ENCODE measurements around the gene NOP10.
"Not testable (repeated sequence)": the region's sequence is repeated elsewhere in the genome, so short reads cannot be mapped to it uniquely, and the experiment has no call there.

The NOP10 gene

DNA sequence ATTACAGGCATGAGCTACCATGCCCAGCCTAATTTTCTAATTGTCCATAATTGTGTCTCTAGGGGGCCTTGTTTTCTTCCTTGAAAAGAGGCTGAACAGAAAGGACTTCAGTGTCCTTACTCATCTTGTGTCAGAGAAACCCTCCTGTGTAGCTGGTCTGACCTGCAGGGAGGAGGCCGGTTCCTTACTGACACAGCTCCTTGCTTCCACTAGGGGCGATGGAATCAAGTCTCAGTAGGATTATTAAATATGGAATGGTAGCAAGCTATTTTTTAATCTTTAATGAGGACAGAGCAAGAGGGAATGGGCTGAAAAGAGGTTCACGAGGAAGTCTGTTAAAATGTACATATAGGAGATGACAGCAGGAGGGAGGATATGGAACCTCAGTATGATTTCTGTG is 15.4 kb upstream of the NOP10 start:
- DNase-seq (ENCODE audit: low read depth) = no peak

GRCh38 chr15:34357653-34358052 is 14.7 kb upstream of the NOP10 start:
- DNase-seq (ENCODE audit: low read depth) = no peak

DNA sequence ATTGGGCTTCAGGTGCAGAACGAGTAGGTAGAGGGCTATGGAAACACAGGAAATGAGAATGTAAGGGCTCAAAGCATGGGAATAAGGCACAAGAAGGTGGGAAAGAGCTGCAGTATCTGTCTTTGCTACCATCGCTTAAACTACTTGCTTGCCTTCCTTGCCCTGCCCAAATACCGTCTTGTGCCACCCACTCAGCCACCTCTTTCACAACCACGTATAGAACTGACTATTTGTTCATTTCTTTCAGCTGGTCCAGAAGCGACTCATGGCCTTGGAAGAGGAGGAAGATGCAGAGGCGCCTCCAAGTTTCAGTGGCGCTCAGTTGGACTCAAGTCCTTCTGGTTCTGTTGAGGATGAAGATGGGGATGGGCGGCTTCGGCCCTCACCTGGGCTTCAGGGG is 12.3 kb upstream of the NOP10 start:
- DNase-seq (ENCODE audit: low read depth) = no peak

DNA sequence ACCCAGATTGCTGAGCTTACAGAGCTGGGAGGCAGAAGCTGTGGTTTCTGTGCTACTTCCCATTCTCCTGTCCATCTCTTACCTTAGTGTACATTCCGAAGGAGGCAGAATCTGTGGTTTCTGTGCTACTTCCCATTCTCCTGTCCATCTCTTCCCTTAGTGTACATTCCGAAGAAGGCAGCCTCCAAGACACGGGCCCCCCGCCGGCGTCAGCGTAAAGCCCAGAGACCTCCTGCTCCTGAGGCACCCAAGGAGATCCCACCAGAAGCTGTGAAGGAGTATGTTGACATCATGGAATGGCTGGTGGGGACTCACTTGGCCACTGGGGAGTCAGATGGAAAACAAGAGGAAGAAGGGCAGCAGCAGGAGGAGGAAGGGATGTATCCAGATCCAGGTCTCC is 11.3 kb upstream of the NOP10 start:
- no peak for DNase-seq (ENCODE audit: low read depth)

- no peak for DNase-seq (ENCODE audit: low read depth)
Measured at GRCh38 chr15:34353627-34354026, 10.7 kb upstream of the NOP10 start.

DNA sequence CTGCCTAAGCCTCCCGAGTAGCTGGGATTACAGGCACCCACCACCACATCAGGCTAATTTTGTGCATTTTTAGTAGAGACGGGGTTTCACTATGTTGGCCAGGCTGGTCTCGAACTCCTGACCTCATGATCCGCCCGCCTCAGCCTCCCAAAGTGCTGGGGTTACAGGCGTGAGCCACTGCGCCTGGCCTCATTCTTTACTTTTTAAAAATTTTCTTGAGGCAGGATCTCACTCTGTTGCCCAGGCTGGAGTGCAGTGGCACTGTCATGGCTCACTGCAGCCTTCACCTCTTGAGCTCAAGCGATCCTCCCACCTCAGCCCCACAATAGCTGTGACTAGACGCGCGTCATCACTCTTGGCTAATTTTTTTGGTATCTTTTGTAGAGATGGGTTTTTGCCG is 10.1 kb upstream of the NOP10 start:
- DNase-seq (ENCODE audit: low read depth) = not testable (repeated sequence)

GRCh38 chr15:34349769-34350168 is 6.8 kb upstream of the NOP10 start:
- DNase-seq (ENCODE audit: low read depth) = no peak

DNA sequence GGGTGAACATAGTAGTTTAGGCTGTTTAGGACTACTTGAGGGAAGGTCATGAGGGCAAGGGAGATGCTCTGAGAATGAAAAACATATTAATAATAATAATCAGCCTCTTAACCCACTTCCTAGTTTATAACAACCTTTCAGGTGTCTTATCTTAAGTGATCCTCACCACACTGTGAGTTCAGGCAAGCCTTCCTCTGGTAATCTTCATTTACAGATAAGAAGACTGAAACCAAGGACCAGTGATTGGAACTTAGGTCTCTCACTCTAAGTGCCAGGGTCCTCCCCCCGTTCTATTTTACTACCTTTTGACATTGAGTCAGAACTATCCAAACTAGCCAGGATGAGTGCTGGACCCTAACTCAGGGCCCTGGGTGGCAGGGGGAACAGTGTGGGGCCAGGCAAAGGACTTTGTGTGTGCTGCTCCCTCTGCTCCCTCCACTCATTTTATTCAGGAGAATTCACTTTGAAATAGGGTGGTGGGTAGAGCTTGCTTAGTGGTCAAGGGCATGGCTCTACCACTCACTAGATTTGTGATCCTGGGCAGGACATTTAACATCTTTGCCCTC is 5.9 kb upstream of the NOP10 start:
- no peak for DNase-seq (ENCODE audit: low read depth)

- DNase-seq (ENCODE audit: low read depth) = no peak
Measured at GRCh38 chr15:34347951-34348638, 5.2 kb upstream of the NOP10 start.

- not testable (repeated sequence) for DNase-seq (ENCODE audit: low read depth)
Measured at GRCh38 chr15:34342213-34342736, 661 bp downstream of the NOP10 start.

- DNase-seq (ENCODE audit: low read depth) = no peak
Measured at GRCh38 chr15:34341381-34342212, 1.3 kb downstream of the NOP10 start.

DNA sequence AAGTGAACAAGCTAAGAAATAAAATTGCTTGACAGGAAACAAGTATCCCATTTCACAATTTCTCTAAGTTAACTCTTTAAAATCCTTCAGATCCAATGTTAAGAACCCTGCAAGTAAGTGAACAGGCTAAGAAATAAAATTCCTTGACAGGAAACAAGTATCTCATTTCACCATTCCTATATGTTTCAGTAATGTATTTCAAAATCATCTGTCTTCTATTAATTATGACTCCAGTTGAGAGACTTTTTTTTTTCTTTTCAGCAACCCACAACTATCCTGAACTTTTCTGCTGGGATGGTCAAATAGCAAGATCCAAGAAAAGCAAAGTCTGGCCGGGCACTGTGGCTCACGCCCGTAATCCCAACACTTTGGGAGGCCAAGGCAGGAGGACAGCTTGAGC is 3.0 kb downstream of the NOP10 start:
- DNase-seq (ENCODE audit: low read depth) = peak; percentile 51

GRCh38 chr15:34338347-34338746 is 4.6 kb downstream of the NOP10 start:
- DNase-seq (ENCODE audit: low read depth) = no peak

DNA sequence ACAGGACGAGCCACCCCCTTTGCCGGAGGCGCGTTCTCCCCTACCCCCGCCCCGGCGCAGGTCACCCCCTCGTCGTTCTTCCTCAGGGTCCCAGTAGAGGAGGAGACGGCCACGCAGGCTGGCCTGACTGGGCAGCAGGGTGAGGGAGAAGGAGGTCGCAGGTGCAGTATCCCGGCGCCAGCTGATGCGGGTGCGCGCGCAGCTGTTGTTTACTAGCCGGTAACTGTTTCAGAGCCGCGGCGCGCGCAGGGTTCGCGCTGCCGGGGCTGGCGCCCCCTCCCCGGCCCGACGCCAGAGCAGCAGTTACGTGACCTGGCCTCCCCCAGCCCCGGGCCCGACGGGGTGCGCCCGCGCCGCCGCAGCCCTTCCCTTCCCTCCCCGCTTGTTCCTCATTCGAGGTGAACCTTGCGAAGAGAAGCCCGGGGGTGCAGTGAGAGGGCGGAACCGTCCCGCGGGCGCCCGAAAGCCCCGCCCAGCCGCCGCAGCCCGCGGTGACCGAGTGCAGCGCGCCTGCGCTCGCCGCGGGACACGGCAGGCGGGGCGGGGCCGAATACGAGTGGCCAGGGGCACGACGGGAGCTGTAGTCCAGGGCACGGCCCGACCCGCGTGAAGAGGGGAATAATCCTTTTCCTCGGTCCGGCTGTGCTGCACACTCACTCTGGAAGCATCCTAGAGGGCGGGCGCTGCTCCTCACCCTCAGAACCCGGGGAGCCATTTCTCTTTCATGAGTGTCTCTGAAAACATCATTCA is 5.2 kb downstream of the NOP10 start, which contains the start of gene SLC12A6:
SLC12A6 (minus strand) TSS at position 225 of the 750 bp plus-strand sequence. CDS start 1,101 bp downstream, outside the sequence.
- peak; percentile 87 for DNase-seq (ENCODE audit: low read depth)

DNA sequence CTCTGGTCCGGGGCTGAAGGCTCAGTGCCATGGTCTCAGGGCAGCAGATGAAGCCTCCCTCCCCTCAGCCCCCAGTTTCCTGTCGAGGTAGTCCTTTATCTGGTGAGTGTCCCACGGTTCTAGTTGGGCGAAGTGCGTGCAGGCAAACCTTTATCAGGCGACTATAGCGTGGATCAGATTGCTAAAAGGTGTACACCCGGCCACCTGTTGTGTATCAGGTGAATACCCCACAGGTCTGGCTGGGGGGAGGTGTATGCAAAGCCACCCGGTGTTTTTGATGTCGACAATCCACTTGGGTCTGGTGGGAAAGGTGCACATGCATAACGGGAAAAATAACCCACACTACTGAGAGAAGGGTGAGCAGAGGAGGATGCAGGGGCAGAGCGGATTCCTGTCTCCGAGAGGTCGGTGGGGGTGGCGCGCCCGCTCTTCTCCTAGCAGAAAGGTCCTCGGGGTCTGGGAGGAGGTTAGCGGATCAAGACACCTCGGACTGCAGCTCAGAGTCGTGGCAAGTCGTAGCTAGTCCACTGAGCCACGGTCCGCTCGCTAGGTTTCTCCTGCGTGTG is 5.9 kb downstream of the NOP10 start:
- no peak for DNase-seq (ENCODE audit: low read depth)

DNA sequence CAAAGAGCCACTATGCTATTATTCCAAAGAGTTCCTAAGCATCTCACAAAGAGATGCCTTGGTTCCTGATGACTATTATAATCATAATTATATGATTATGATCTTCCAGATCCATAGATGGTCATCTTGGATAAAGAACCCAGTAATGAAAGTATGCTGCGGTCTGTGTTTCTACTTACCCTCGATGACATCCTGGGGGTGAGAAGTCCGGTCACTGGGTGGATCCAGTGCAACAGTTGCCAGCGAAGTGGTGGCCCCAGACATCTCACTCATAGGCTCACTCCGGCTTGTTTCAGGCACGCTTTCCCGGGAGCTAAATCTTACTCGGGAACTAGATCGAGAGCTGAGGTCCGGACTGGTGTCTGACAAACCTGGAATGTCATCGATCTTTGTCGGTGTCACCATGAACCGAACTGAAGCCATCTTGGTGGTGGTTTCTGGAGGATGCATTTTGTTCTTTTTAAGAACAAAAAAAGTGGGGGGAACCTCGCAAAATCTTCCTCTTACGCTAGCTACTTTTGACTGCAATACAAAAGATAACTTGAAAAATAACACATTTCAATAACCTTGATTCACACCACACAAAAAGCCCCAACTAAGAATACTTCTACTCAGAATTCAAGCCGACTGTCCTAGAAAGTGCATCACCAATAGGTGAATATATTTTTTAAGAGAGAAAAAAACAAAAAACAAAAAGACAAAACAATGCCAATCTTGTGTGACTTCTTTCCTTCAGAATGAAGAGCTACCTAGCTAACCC is 6.5 kb downstream of the NOP10 start:
- DNase-seq (ENCODE audit: low read depth) = no peak

- no peak for DNase-seq (ENCODE audit: low read depth)
Measured at GRCh38 chr15:34335176-34336032, 7.5 kb downstream of the NOP10 start.

GRCh38 chr15:34334672-34335071 is 8.3 kb downstream of the NOP10 start:
- no peak for DNase-seq (ENCODE audit: low read depth)

DNA sequence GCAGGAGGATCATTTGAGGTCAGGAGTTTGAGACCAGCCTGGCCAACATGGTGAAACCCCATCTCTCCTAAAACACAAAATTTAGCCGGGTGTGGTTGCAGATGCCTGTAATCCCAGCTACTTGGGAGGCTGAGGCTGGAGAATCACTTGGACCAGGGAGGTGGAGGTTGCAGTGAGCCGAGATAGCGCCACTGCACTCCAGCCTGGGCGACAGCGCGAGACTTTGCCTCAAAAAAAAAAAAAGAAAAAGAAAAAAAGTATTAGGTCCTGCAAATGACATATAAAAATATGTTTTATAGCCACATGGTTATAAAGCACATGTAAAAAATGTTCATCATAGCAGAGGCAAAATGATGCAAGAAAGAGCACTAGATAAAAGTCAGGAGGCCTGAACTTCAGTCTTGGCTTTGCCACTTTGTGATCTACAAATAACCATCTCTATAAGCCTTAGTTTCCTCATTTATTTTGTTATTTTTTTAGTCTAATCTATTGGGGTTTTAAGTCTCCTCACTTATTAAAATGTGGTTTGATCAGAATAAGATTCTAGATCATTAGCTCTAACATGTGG is 10.3 kb downstream of the NOP10 start:
- DNase-seq (ENCODE audit: low read depth) = no peak

DNA sequence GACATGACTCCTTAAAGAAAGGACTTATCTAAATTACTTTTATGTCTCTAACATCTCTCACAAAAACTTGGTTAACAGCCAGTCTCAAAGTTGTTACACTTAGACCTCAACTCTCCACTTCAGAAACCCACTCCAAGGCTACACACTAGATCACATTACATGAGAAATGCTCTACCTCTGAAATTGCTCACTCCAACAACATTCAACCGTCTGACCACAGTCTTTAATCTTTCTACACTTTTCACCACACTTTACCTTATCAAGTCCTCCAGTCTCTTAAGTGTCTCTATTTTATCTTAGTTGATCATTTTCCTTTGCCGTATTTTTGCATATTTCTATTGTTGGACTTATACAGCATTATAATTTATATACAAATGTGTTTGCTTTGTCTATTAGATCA is 11.1 kb downstream of the NOP10 start:
- no peak for DNase-seq (ENCODE audit: low read depth)

Data from fibroblast of gingiva (primary cell).